Ishikawa (cell line): Measurements from ENCODE around the gene TMEM217.

Experiments used
- CEBPB ChIP-seq: IDR thresholded peaks from 2 replicates; pipeline ENCODE4 v1.6.1; 2012
- CREB1 ChIP-seq: IDR thresholded peaks from 2 replicates; pipeline ENCODE4 v1.6.1; 2012; ENCODE audit warnings: low read depth
- EGR1 ChIP-seq: IDR thresholded peaks from 2 replicates; pipeline ENCODE4 v1.6.1; 2012
- EP300 ChIP-seq: IDR thresholded peaks from 2 replicates; pipeline ENCODE4 v1.6.1; 2012; ENCODE audit warnings: borderline replicate concordance
- FOXM1 ChIP-seq: IDR thresholded peaks from 2 replicates; pipeline ENCODE4 v1.6.1; 2012; ENCODE audit warnings: low read depth, borderline replicate concordance
- MAX ChIP-seq: IDR thresholded peaks from 2 replicates; pipeline ENCODE4 v1.6.1; 2012
- RAD21 ChIP-seq: IDR thresholded peaks from 2 replicates; pipeline ENCODE4 v1.6.1; 2012; ENCODE audit warnings: low read depth
- TAF1 ChIP-seq: IDR thresholded peaks from 2 replicates; pipeline ENCODE4 v1.6.1; 2012; ENCODE audit warnings: low read depth, mild to moderate bottlenecking
- TCF12 ChIP-seq: IDR thresholded peaks from 2 replicates; pipeline ENCODE4 v1.6.1; 2012; ENCODE audit warnings: low read depth
- ZBTB7A ChIP-seq: IDR thresholded peaks from 2 replicates; pipeline ENCODE4 v1.6.1; 2012; ENCODE audit warnings: low read depth
- TF ChIP-seq, protein P1 (sequence below): IDR thresholded peaks from 2 replicates; pipeline ENCODE4 v1.6.1; 2012; ENCODE audit warnings: low read depth, mild to moderate bottlenecking
- TF ChIP-seq, protein P2 (sequence below): IDR thresholded peaks from 2 replicates; pipeline ENCODE4 v1.6.1; 2012

- TF ChIP-seq CEBPB (no peak), TAF1 (no peak), EP300 (no peak), TCF12 (no peak), MAX (no peak), RAD21 (no peak), ZBTB7A (no peak), FOXM1 (no peak), CREB1 (no peak), EGR1 (no peak)
- TF ChIP-seq, protein P1, sequence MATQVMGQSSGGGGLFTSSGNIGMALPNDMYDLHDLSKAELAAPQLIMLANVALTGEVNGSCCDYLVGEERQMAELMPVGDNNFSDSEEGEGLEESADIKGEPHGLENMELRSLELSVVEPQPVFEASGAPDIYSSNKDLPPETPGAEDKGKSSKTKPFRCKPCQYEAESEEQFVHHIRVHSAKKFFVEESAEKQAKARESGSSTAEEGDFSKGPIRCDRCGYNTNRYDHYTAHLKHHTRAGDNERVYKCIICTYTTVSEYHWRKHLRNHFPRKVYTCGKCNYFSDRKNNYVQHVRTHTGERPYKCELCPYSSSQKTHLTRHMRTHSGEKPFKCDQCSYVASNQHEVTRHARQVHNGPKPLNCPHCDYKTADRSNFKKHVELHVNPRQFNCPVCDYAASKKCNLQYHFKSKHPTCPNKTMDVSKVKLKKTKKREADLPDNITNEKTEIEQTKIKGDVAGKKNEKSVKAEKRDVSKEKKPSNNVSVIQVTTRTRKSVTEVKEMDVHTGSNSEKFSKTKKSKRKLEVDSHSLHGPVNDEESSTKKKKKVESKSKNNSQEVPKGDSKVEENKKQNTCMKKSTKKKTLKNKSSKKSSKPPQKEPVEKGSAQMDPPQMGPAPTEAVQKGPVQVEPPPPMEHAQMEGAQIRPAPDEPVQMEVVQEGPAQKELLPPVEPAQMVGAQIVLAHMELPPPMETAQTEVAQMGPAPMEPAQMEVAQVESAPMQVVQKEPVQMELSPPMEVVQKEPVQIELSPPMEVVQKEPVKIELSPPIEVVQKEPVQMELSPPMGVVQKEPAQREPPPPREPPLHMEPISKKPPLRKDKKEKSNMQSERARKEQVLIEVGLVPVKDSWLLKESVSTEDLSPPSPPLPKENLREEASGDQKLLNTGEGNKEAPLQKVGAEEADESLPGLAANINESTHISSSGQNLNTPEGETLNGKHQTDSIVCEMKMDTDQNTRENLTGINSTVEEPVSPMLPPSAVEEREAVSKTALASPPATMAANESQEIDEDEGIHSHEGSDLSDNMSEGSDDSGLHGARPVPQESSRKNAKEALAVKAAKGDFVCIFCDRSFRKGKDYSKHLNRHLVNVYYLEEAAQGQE: no peak
- TF ChIP-seq, protein P2, sequence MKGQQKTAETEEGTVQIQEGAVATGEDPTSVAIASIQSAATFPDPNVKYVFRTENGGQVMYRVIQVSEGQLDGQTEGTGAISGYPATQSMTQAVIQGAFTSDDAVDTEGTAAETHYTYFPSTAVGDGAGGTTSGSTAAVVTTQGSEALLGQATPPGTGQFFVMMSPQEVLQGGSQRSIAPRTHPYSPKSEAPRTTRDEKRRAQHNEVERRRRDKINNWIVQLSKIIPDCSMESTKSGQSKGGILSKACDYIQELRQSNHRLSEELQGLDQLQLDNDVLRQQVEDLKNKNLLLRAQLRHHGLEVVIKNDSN: no peak
Observed at GRCh38 chr6:37175332-37176267, 82.3 kb downstream of the TMEM217 start.
